H1 (cell line): ENCODE measurements around the gene PCDH8. TPM values are rescaled to one million over a fixed set of nuclear protein-coding genes. Genes with fewer than 3 reads are reported as not detected.

Source experiments
- CTCF ChIA-PET: fragments of 300-600 bp; sonication (Branson Sonifier 250); formaldehyde crosslinking; loops from one replicate; lab custom pipeline; 2021; ENCODE audit not compliant: partially characterized antibody; lab: Charles Lee
- POLR2A ChIA-PET: fragments of 300-600 bp; sonication (Branson Sonifier 250); formaldehyde crosslinking; loops from one replicate; lab custom pipeline; 2021; ENCODE audit warnings: inconsistent platforms; ENCODE audit not compliant: partially characterized antibody; lab: Charles Lee
- DNase-seq, 2 experiments: peaks; one replicate each; pipeline versions ENCODE4 v3.0.0 to v3.0.0-alpha.2; 2010 to 2022; ENCODE audit warnings: low spot score in 2 of 2, low read depth in 1 of 2, mixed read lengths in 1 of 2
- FAIRE-seq: peaks from 2 replicates; lab custom pipeline; 2011; peaks lifted over from hg19 to GRCh38; lab: Jason Lieb, UNC
- H2AFZ ChIP-seq: 2 replicates; pipeline ENCODE4 v1.8.1; 2012; ENCODE audit warnings: low read length, inconsistent platforms
- H2AK5ac ChIP-seq: 2 replicates; pipeline ENCODE4 v1.6.1; 2013; ENCODE audit warnings: low read depth, low read length
- H2BK120ac ChIP-seq: replicated peaks from 2 replicates; pipeline ENCODE3; 2013; ENCODE audit warnings: low read depth, low read length, inconsistent platforms
- H2BK12ac ChIP-seq: 2 replicates; pipeline ENCODE4 v1.6.1; 2013; ENCODE audit warnings: low read depth, low read length
- H2BK15ac ChIP-seq: 2 replicates; pipeline ENCODE4 v1.6.1; 2013; ENCODE audit warnings: low read length
- H2BK20ac ChIP-seq: 2 replicates; pipeline ENCODE4 v1.6.1; 2013; ENCODE audit warnings: low read length
- H2BK5ac ChIP-seq: 2 replicates; pipeline ENCODE4 v1.6.1; 2013; ENCODE audit warnings: low read depth, low read length
- H3K14ac ChIP-seq: 2 replicates; pipeline ENCODE4 v1.6.1; 2013; ENCODE audit warnings: inconsistent platforms; ENCODE audit not compliant: insufficient read length
- H3K18ac ChIP-seq: 2 replicates; pipeline ENCODE4 v1.6.1; 2013; ENCODE audit warnings: low read length; ENCODE audit errors: extremely low read depth
- H3K23ac ChIP-seq: 2 replicates; pipeline ENCODE4 v1.6.1; 2013; ENCODE audit warnings: inconsistent platforms; ENCODE audit not compliant: insufficient read length
- H3K23me2 ChIP-seq: 2 replicates; pipeline ENCODE4 v1.6.1; 2013; ENCODE audit warnings: low read depth, low read length
- H3K27ac ChIP-seq: 2 replicates; pipeline ENCODE4 v1.6.1; 2011; ENCODE audit warnings: low read depth, low read length, inconsistent platforms
- H3K27me3 ChIP-seq, 4 experiments: replicated peaks in 1 of 4; 1 replicate in 1 of 4; 2 replicates in 3 of 4; pipeline versions ENCODE4 v1.6.1 to v1.8.1; 2011 to 2013; ENCODE audit warnings: low read length in 3 of 4, mild to moderate bottlenecking in 3 of 4, inconsistent platforms in 2 of 4, mixed read lengths in 2 of 4, moderate library complexity in 1 of 4; ENCODE audit not compliant: control insufficient read depth in 3 of 4, insufficient read depth in 3 of 4; ENCODE audit errors: extremely low read depth in 1 of 4
- H3K36me3 ChIP-seq, 4 experiments: 2 replicates each; pipeline versions ENCODE4 v1.6.1 to v1.8.1; 2011 to 2013; ENCODE audit warnings: mild to moderate bottlenecking in 4 of 4, low read length in 3 of 4, moderate library complexity in 2 of 4, control low read depth in 1 of 4, inconsistent platforms in 1 of 4; ENCODE audit not compliant: insufficient read depth in 4 of 4, control insufficient read depth in 2 of 4
- H3K4ac ChIP-seq: replicated peaks from 2 replicates; pipeline ENCODE3; 2013; ENCODE audit warnings: low read length, low read depth, mixed read lengths, inconsistent platforms; ENCODE audit not compliant: insufficient read length
- H3K4me1 ChIP-seq, 4 experiments: replicated peaks in 1 of 4; 1 replicate in 1 of 4; 2 replicates in 3 of 4; pipeline versions ENCODE4 v1.6.1 to v1.8.1; 2011 to 2013; ENCODE audit warnings: low read length in 3 of 4, inconsistent platforms in 2 of 4, mixed read lengths in 1 of 4; ENCODE audit not compliant: insufficient read depth in 4 of 4, control insufficient read depth in 3 of 4
- H3K4me2 ChIP-seq, 2 experiments: 2 replicates each; pipeline versions ENCODE4 v1.6.1 to v1.8.1; 2011 to 2013; ENCODE audit warnings: low read depth in 2 of 2, low read length in 2 of 2, control low read depth in 1 of 2, inconsistent platforms in 1 of 2, mild to moderate bottlenecking in 1 of 2; ENCODE audit not compliant: insufficient read depth in 1 of 2
- H3K4me3 ChIP-seq, 4 experiments: fragments of 200-600, 300-600 bp in 1 of 4; sonication (generic), shearing (Covaris generic), sonication (Bioruptor Twin) in 1 of 4; 2 replicates each; pipeline versions ENCODE4 v1.5.1 to v1.8.1; 2011 to 2016; ENCODE audit warnings: low read length in 4 of 4, low read depth in 3 of 4, control low read depth in 2 of 4, inconsistent platforms in 2 of 4, mild to moderate bottlenecking in 2 of 4, mixed read lengths in 1 of 4, moderate library complexity in 1 of 4; ENCODE audit not compliant: insufficient read depth in 2 of 4; ENCODE audit errors: extremely low read depth in 1 of 4
- H3K56ac ChIP-seq: replicated peaks from 2 replicates; pipeline ENCODE3; 2013; ENCODE audit warnings: low read depth, mild to moderate bottlenecking, mixed read lengths, low read length, inconsistent platforms; ENCODE audit not compliant: insufficient read length
- H3K79me1 ChIP-seq: 2 replicates; pipeline ENCODE4 v1.6.1; 2013; ENCODE audit warnings: low read depth, low read length, control low read depth
- H3K79me2 ChIP-seq, 2 experiments: 2 replicates each; pipeline versions ENCODE4 v1.6.1 to v1.8.1; 2012 to 2013; ENCODE audit warnings: low read length in 2 of 2, mild to moderate bottlenecking in 2 of 2, inconsistent platforms in 1 of 2; ENCODE audit not compliant: insufficient read depth in 2 of 2, control insufficient read depth in 1 of 2
- H3K9ac ChIP-seq, 4 experiments: replicated peaks in 1 of 4; 1 replicate in 1 of 4; 2 replicates in 3 of 4; pipeline versions ENCODE4 v1.6.1 to v1.8.1; 2011 to 2013; ENCODE audit warnings: low read depth in 3 of 4, low read length in 3 of 4, control low read depth in 2 of 4, mild to moderate bottlenecking in 2 of 4, moderate library complexity in 2 of 4, inconsistent platforms in 1 of 4; ENCODE audit errors: extremely low read depth in 1 of 4
- H3K9me3 ChIP-seq, 2 experiments: 2 replicates each; pipeline versions ENCODE4 v1.6.1 to v1.8.1; 2012 to 2013; ENCODE audit warnings: mild to moderate bottlenecking in 2 of 2, moderate library complexity in 2 of 2, control low read depth in 1 of 2, inconsistent platforms in 1 of 2, low read depth in 1 of 2, low read length in 1 of 2, mixed read lengths in 1 of 2; ENCODE audit not compliant: insufficient read depth in 2 of 2
- H4K20me1 ChIP-seq, 2 experiments: replicated peaks in 1 of 2; 2 replicates each; pipeline versions ENCODE3 to v1.8.1; 2011 to 2013; ENCODE audit warnings: inconsistent platforms in 2 of 2, low read length in 2 of 2, mild to moderate bottlenecking in 1 of 2; ENCODE audit not compliant: insufficient read depth in 2 of 2, control insufficient read depth in 1 of 2
- H4K5ac ChIP-seq: 2 replicates; pipeline ENCODE4 v1.6.1; 2013; ENCODE audit warnings: low read length, low read depth, mixed read lengths, inconsistent platforms; ENCODE audit not compliant: insufficient read length
- H4K8ac ChIP-seq: 2 replicates; pipeline ENCODE4 v1.8.0; 2013; ENCODE audit warnings: mild to moderate bottlenecking, moderate library complexity, low read length, inconsistent platforms; ENCODE audit not compliant: insufficient read depth; ENCODE audit errors: extremely low read depth
- H4K91ac ChIP-seq: replicated peaks from 2 replicates; pipeline ENCODE3; 2013; ENCODE audit warnings: low read length, mixed read lengths, inconsistent platforms; ENCODE audit not compliant: insufficient read length
- EGR1 ChIP-seq: IDR thresholded peaks from 2 replicates; pipeline ENCODE4 v1.6.1; 2011; ENCODE audit warnings: low read depth, low read length, borderline replicate concordance
- FOSL1 ChIP-seq: IDR thresholded peaks from 2 replicates; pipeline ENCODE4 v1.6.1; 2011; ENCODE audit warnings: mild to moderate bottlenecking, low read depth, low read length, moderate library complexity; ENCODE audit not compliant: insufficient read depth
- KDM4A ChIP-seq: IDR thresholded peaks from one replicate; pipeline ENCODE4 v1.7.1; 2012; ENCODE audit warnings: low read depth, mild to moderate bottlenecking, moderate library complexity, low read length, inconsistent platforms; ENCODE audit not compliant: severe bottlenecking
- POU5F1 ChIP-seq: IDR thresholded peaks from 2 replicates; pipeline ENCODE4 v1.6.1; 2011; ENCODE audit warnings: low read depth, mild to moderate bottlenecking, low read length, moderate library complexity
- RFX5 ChIP-seq: IDR thresholded peaks from 2 replicates; pipeline ENCODE4 v1.6.1; 2011; ENCODE audit warnings: low read depth, low read length, improper control_type of control experiment, borderline replicate concordance
- TBP ChIP-seq: IDR thresholded peaks from 2 replicates; pipeline ENCODE4 v1.6.1; 2011; ENCODE audit warnings: low read depth, low read length, improper control_type of control experiment
- WGBS, 2 experiments: shearing (Covaris generic) in 1 of 2; methylation state at CpG; one replicate each; pipeline versions ENCODE4 v1.1.6 to v1.1.7; 2013 to 2015; ENCODE audit warnings: low lambda C conversion rate in 2 of 2, mixed read lengths in 2 of 2, inconsistent platforms in 1 of 2, low coverage in 1 of 2, missing lambda C conversion rate in 1 of 2; ENCODE audit not compliant: insufficient replicate concordance in 2 of 2, insufficient coverage in 1 of 2, insufficient read length in 1 of 2; ENCODE audit errors: extremely low coverage in 1 of 2, missing lambda C conversion rate in 1 of 2; 5-methylcytosine and 5-hydroxymethylcytosine counted together
- polyA plus RNA-seq, 7 experiments: library from polyadenylated mRNA; depleted of rRNA in 3 of 7; stranded (reverse) in 5 of 7; unstranded in 2 of 7; fragments of >200 nt in 5 of 7; fragments of 200-250 nt in 2 of 7; gene quantifications; 1 replicate in 5 of 7; 2 replicates in 1 of 7; 4 replicates in 1 of 7; pipeline versions ENCODE4 v1.2.1 to v1.2.3, GENCODE V29; 2011 to 2013; ENCODE audit warnings: missing spikeins in 2 of 7, mixed read lengths in 2 of 7
- total RNA-seq: library from RNA; stranded (reverse); fragmentation: NEBNext Ultra II Directional; extraction: Animal tissue kit (Norgen Biotek cat#: 25700); gene quantifications from 2 replicates; pipeline ENCODE4 v1.2.1, GENCODE V29; 2021

PCDH8 gene
- total and polyA plus RNA-seq, 2 of the 8 experiments (the other 6 are each of a cell fraction or from before 2014, with no cell fraction given): 0.82 to 1.6 TPM

- no peak overlapping the region for H3K4ac ChIP-seq
- H3K4me3 ChIP-seq: peak overlapping the region in 2 of 4 experiments; percentile 69 to 84; a peak in 2 of 8 replicates
- no peak overlapping the region for H3K23ac ChIP-seq
- H2BK20ac ChIP-seq: no peak overlapping the region
- H4K91ac ChIP-seq: no peak overlapping the region
- 0 out of 2 replicates have a peak overlapping the region, but pooled peaks have one; percentile 30 for H2AK5ac ChIP-seq
- no peak overlapping the region for H3K27ac ChIP-seq
- peaks cover 4 to 27% (median 21%) of the 10 kb centered on the region in 4 experiments for H3K4me1 ChIP-seq
- peaks cover 0 to 6% (median 0%) of the 10 kb centered on the region in 4 experiments; a peak in 1 of 8 replicates for H3K36me3 ChIP-seq
- peak overlapping the region; percentile 62 for H4K5ac ChIP-seq
- peaks cover 21% of the 10 kb centered on the region for H3K23me2 ChIP-seq
- no peak overlapping the region for H3K14ac ChIP-seq
- no peak for FAIRE-seq
- H4K20me1 ChIP-seq: peaks cover 0 to 8% of the 10 kb centered on the region in 2 experiments
- no peak overlapping the region; a peak in 1 of 7 replicates for H3K9ac ChIP-seq
- CTCF ChIA-PET: interaction anchor here (0.7 to 10.5 kb wide), 13 partner anchors 9 to 349 kb away, joined by 3 to 138 read pairs (median 6); no protein-coding TSS in a partner anchor
- peaks cover 0 to 6% of the 10 kb centered on the region in 2 experiments; a peak in 1 of 4 replicates for H3K9me3 ChIP-seq
- peak overlapping the region; percentile 89 to 95; a peak in 3 of 4 replicates for H3K4me2 ChIP-seq
- H3K79me2 ChIP-seq: no peaks in the 10 kb centered on the region
- H2AFZ ChIP-seq: no peak overlapping the region
- 80% methylated on average over 2 of the region's 2 CpGs; no CpG with 5 or more reads in 1 of the 2 experiments for WGBS, 2 experiments
- POLR2A ChIA-PET: interaction anchor here (1.1 to 1.6 kb wide), 4 partner anchors 28 to 306 kb away, joined by 3 to 7 read pairs (median 3); no protein-coding TSS in a partner anchor
- H3K27me3 ChIP-seq: peaks cover 23 to 30% (median 27%) of the 10 kb centered on the region in 4 experiments
- H2BK5ac ChIP-seq: no peak overlapping the region
- peak overlapping the region; percentile 83 for H2BK120ac ChIP-seq
- no peak overlapping the region for H4K8ac ChIP-seq
- H2BK15ac ChIP-seq: 0 out of 2 replicates have a peak overlapping the region, but pooled peaks have one; percentile 48
- no peaks in the 10 kb centered on the region for H3K79me1 ChIP-seq
- TF ChIP-seq EGR1: no peak
- TF ChIP-seq KDM4A: no peak
- no peak for TF ChIP-seq FOSL1
- no peak for TF ChIP-seq TBP
- TF ChIP-seq POU5F1: no peak
- TF ChIP-seq RFX5: no peak
- peak overlapping the region; percentile 64; the same call in 1 of the 2 replicates for H3K18ac ChIP-seq
- no peak overlapping the region for H3K56ac ChIP-seq
- DNase-seq: no peak
- H2BK12ac ChIP-seq: peak overlapping the region; percentile 19; the same call in 1 of the 2 replicates
Observed at GRCh38 chr13:52852444-52852843, 4.0 kb upstream of the PCDH8 start.
